ENCODE measurements around the gene IL1R1. TPM values are rescaled to one million over a fixed set of nuclear protein-coding genes. Genes with fewer than 3 reads are reported as not detected.

IL1R1 gene
- total RNA-seq, 1 experiment from 2014 or later, result 0.39 TPM

DNA sequence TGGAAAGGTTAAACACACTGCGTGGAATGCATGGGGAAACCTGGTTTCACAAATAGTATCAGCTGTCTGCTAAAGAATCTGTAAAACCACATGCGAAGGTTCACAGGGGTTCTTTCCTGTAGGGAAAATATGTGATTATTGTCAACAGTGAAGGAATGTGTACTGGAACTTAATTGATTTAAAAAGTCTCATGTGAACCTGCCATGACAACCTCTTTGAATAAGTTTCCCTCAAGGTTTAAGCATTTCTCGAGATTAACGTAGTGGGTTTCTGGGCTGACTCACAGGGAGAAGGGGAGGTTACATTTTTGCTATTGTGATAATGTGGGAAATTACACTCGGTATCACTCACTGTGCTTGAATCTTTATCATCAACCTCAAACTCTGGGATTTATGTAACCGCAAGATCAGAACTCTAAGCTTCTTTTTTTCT lies 28.2 kb upstream of the IL1R1 start:
- WGBS (ENCODE audit: extremely low coverage, insufficient read length, low lambda C conversion rate), result no CpG with 5 or more reads among the region's 6 CpGs
- H2BK15ac ChIP-seq (ENCODE audit: low read depth, low read length), result no peak overlapping the region
- H2BK5ac ChIP-seq (ENCODE audit: insufficient read length, low read length), result no peak overlapping the region
- H4K5ac ChIP-seq (ENCODE audit: insufficient read length, low read depth, low read length), result no peak overlapping the region
- H3K9ac ChIP-seq (ENCODE audit: extremely low read depth, insufficient read length, low read length), result no peak overlapping the region
- TF ChIP-seq, protein P1, sequence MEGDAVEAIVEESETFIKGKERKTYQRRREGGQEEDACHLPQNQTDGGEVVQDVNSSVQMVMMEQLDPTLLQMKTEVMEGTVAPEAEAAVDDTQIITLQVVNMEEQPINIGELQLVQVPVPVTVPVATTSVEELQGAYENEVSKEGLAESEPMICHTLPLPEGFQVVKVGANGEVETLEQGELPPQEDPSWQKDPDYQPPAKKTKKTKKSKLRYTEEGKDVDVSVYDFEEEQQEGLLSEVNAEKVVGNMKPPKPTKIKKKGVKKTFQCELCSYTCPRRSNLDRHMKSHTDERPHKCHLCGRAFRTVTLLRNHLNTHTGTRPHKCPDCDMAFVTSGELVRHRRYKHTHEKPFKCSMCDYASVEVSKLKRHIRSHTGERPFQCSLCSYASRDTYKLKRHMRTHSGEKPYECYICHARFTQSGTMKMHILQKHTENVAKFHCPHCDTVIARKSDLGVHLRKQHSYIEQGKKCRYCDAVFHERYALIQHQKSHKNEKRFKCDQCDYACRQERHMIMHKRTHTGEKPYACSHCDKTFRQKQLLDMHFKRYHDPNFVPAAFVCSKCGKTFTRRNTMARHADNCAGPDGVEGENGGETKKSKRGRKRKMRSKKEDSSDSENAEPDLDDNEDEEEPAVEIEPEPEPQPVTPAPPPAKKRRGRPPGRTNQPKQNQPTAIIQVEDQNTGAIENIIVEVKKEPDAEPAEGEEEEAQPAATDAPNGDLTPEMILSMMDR (conservative IDR thresholded peaks at IDR 0.05), result no peak
- no peak for DNase-seq
- no peak overlapping the region for H3K56ac ChIP-seq (ENCODE audit: insufficient read length, low read depth, low read length)
- no peaks in the 10 kb centered on the region for H3K27me3 ChIP-seq (ENCODE audit: insufficient read depth, low read length)
- H3T11ph ChIP-seq (ENCODE audit: low read length), result no peak overlapping the region
- no peak overlapping the region for H3K18ac ChIP-seq (ENCODE audit: insufficient read length, low read depth, low read length)
- no peaks in the 10 kb centered on the region for H3K79me1 ChIP-seq (ENCODE audit: insufficient read depth, low read depth, low read length, poor library complexity, severe bottlenecking)
- no peak overlapping the region for H4K91ac ChIP-seq (ENCODE audit: insufficient read length, low read depth, low read length)
- no peaks in the 10 kb centered on the region for H3K79me2 ChIP-seq (ENCODE audit: insufficient read depth, low read length)
- no peak overlapping the region for H3K23ac ChIP-seq (ENCODE audit: insufficient read length, low read depth, low read length)
- no peak overlapping the region for H2AFZ ChIP-seq (ENCODE audit: low read length)
- Mint-ChIP-seq H3K27me3 (ENCODE audit: low read depth) (no peaks in the 10 kb centered on the region), H3K9me3 (no peaks in the 10 kb centered on the region; a peak in 1 of 5 replicates), H3K4me1 (peaks cover 17% of the 10 kb centered on the region in 2 experiments), H3K36me3 (ENCODE audit: insufficient read depth in 1 of 3, low read depth in 3 of 3) (peaks cover 0 to 5% (median 4%) of the 10 kb centered on the region in 3 experiments; a peak in 2 of 7 replicates), H3K4me3 (no peak overlapping the region), H3K27ac (no peak overlapping the region; a peak in 1 of 7 replicates)
- H3K23me2 ChIP-seq (ENCODE audit: insufficient read length, low read depth, low read length, poor library complexity, severe bottlenecking), result no peaks in the 10 kb centered on the region
- H3K14ac ChIP-seq (ENCODE audit: insufficient read depth, low read length), result no peak overlapping the region
- no peaks in the 10 kb centered on the region; the same call in 1 of the 2 replicates for H3K4me1 ChIP-seq (ENCODE audit: insufficient read depth, low read length)
- H3K4me2 ChIP-seq (ENCODE audit: insufficient read depth, insufficient read length, low read length), result no peak overlapping the region
- no peak overlapping the region for H4K8ac ChIP-seq (replicated peaks; ENCODE audit: insufficient read length, low read depth, low read length)
- no peak overlapping the region for H2BK120ac ChIP-seq (ENCODE audit: low read depth, low read length, poor library complexity, severe bottlenecking)
- no peak overlapping the region for H3K4ac ChIP-seq (ENCODE audit: low read depth, low read length)
- no peak overlapping the region for H2AK5ac ChIP-seq (ENCODE audit: insufficient read length, low read length)
- no peak overlapping the region for H2BK12ac ChIP-seq (ENCODE audit: insufficient read length, low read depth, low read length)
- no peaks in the 10 kb centered on the region for H3K9me3 ChIP-seq (ENCODE audit: control insufficient read depth, low read depth, low read length)
- H2BK20ac ChIP-seq (ENCODE audit: low read depth, low read length, poor library complexity, severe bottlenecking), result no peak overlapping the region
- H3K27ac ChIP-seq (ENCODE audit: insufficient read length, low read depth, low read length), result no peak overlapping the region
- no peaks in the 10 kb centered on the region for H4K20me1 ChIP-seq (ENCODE audit: control insufficient read depth, insufficient read depth, insufficient read length)
